ENCODE measurements around the gene HOMER2.
"Not testable (repeated sequence)": the region's sequence is repeated elsewhere in the genome, so short reads cannot be mapped to it uniquely, and the experiment has no call there.

The HOMER2 gene

DNA sequence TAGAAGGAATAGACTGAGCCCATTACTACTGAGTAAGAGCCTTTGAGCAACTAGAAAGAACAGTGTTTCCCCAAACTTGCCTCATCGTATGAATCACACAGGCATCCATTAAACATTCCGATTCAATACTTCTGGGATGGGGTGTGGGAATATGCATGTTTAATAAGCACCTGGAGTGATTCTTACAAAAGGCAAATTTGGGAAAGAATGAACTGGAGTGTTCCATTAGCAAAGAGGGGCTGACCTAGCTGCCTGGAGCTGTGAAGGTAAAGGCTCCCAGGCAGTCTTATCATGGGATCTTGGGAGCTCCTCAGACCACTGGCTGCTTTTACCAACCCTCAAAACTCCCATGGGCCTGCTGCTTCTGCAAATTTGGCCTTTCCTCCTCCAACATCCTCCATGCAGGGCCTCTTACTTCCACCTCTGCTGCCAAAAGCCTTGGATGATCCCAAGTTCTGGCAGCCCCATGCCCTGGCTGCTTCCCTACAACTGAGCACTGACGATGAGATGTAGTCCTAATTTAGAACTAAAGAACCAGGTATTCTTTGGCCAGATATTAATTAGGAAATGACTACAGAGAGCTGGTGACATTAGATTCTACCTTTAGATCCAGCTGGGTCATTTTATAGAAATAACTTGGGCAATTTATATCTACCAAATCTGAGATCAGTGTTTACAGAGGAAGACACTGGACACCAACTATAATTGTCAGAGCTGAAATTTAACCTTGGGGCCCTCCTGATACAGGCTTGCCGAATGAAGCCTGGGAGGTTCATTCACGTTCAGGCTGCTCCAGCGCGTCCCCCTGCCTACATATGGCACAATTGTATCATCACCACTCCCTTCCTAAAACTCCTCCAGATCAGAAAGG is 11.2 kb upstream of the HOMER2 start:
- no peak for DNase-seq

DNA sequence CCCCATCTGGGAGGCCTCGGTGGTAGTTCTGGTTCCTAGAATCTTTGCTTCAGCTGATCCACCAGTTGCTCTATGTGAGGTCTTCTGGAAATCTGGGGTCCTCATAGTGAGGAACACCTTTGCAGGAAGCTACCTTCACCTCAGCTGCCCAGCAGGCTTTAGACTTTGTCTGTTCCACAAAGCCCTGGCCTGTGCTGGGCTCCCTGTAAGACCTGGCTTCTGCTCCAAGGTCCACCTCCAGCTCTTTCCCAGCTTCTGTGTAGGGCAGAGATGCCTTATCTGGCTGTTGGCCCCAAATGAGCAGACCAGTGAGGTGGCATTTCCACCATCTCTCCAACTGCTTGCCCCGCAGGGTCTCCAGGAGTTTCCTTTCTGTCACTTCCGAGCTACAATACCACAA is 8.2 kb upstream of the HOMER2 start:
- DNase-seq, result no peak

DNA sequence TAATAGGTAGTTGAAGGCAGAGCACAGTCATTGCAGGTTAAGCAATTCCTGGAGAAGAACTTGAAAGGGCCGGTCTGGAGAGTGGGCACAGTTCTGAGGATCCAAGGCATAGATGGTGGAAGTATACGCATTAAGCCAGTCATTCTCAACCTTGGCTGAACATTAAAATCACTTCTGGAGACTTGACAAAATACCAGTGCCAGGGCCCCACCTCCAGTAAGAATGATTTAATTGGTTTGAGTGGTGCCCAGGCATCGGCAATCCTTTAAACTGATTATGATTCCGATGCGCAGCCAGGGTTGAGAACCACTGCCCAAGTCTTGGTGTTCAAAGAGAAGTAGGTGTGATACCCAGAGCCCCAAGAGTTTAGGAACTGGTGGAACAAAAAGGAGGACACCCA is 6.9 kb upstream of the HOMER2 start:
- no peak for DNase-seq

DNA sequence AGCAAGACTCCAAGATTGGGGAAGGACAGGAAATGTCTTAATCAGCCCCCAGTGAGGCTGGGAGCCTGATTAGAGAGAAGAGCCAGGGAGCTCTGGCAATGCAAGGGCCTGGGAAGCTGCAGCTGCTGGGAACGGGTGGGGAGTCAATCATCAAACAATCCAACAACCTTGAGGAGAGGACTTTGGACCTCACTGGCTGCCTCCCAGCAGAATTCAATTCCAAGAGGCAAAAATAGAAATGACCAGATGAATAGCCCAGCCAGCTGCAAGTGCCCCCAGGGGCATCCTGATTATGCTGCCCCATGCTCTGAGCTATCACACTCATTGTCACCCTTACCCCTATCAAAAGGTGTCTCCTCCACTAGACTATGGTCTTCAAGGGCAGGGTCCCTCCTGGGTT is 6.1 kb upstream of the HOMER2 start:
- no peak for DNase-seq

DNA sequence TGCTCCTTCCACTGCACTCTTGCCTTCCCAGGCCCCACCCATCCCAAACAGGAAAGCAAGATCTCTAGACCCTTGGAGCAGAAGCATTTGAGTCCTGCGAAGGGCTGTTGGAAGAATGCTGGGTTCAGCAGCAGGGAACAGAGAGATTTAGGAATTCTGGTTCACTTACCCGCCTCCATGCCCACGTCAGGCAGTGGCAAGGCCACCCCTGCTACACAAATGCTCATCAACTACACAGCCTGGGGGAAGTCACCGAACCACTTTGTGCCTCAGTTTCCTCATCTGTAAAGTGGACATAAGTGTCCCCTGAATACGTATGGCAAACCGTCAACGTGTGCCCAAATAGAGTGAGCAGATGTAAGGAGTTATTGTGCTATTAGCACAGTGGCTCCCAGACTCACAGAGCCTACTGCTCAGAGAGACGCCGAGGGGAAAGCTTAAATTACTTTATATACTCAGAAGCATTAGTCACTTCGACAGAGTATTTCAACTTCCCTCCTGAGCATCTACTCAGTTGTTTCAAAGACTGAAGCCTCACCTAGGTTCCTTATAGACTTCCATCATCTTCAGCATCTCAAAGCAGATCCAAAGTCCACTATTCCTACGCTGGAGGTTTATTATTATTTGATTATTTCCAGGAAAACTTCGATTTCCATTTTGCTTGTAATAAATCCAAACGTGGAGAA is 905 bp downstream of the HOMER2 start:
- no peak for DNase-seq

DNA sequence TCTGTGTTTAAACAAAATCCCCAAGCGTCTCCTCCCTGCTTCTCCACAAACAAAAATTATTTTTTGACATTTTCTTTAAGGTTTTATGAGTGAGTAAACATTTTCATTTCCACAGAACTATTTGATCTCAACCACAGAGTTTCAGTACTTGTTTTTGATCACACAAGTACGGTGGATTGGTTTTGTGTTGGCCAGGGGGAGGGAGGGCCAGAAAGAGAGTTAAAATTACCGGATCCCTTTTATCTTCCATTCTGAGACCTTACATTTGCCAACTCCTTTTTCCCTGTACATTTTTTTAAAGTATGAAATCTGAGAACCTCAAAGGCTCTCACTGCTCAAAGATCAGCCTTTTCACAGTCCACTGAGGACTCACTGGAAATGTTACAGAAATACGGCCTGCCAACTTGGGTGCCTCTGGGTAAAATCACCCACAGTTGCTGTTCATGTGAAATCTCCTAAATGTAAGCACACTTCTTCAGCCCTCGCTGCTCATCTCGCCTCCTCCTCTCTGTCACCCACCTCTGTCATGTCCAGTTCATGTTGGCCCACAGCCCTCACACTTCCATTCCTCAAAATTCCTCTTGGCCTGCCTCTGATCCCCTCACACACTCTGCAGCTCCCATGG is 1.7 kb downstream of the HOMER2 start:
- DNase-seq, result no peak

DNA sequence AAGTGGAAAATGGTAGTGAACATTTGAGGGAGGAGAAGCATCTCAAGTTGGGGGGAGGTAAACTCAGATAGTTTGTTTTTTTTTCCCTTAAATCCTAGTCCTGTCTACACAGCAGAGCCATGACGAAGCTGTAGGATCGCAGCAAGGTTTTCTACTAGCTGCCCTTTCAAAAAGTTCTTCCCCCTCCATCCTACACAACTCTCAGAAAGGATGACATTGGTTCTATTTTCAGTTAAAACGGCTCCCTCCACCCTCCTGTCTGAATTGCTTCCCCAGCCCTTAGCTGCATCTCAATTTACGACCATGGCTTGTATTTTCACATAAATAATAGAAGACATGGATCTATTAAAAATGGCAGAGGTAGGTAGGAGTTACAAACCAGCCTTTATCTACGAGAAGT is 2.2 kb downstream of the HOMER2 start:
- no peak for DNase-seq

DNA sequence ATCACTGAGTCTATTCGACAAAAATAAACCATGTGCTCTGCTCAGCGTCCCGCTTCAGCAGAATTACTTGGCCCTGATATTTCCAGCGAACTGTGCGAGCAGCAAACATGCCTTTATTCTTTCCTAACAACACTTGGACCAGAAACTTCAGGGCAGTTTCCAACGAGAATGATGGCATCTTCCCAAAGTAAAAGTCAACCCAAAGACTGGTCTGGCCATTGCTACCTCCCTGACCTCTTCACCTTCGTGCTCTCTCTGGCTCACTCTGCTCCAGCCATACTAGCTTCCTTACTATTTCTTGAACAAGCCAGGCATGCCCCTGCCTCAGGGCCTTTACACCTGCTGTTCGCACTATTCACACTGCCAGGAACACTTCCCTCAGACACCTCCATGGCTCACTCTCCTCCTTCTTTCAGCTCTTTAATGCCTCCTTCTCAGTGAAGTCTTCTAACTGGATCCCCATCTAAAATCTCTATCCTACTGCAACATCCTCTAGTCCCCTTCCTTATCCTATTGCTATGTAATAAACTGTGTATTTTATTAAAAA is 6.3 kb downstream of the HOMER2 start:
- DNase-seq, result no peak

DNA sequence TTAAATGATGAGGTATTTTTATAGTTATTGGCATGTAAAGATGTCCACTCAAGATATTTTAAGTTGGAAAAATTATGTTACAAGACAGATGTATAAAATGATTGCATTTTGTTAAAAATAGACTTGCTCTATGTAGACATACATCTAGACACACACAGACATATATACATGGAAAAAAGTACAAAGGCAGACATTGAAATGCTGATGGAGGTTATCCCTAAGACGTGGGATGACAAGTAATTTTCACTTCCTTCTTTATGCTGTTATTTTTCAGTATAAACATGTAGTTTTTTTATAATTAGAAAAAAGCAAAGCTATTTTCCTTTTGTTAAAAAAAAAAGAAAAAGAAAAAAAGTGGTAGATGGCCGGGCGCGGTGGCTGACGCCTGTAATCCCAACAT is 7.2 kb downstream of the HOMER2 start:
- no peak for DNase-seq

DNA sequence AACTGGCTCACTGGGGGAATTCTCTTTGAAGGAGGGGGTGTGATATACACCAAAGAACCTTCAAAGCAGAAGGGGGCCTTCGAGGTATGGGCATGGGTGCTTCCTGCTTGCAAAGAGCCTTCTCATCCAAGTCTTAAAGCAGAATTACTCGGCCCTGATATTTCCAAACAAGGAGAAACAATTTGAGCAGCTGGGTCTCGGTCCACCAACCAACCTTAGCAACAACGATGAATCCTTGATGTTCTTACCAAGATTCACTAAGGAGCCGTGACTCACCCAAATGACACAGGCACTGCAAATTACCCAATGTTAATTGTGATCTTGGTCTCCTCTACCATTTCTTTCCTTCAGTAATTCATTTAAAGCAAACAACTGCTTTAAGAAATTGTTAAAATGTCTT is 7.7 kb downstream of the HOMER2 start:
- DNase-seq, result no peak

DNA sequence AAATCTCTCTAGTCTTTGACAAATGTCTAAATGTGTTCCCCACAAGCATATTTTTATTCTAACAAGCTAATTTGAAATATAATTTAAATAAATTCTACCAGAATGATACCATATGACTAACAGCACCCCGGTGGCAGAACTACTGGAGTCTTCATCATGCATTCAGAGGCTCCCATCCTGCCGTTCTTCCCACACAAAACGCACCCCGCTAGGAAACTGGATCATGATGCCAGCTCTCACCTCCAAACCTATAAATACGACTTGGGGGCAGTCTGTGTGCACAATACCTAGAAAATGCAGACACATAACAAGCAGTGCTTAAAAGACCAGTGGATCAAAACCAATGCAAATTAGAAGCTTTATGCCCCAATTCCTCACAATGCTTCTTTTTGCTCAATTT is 8.5 kb downstream of the HOMER2 start:
- no peak for DNase-seq

DNA sequence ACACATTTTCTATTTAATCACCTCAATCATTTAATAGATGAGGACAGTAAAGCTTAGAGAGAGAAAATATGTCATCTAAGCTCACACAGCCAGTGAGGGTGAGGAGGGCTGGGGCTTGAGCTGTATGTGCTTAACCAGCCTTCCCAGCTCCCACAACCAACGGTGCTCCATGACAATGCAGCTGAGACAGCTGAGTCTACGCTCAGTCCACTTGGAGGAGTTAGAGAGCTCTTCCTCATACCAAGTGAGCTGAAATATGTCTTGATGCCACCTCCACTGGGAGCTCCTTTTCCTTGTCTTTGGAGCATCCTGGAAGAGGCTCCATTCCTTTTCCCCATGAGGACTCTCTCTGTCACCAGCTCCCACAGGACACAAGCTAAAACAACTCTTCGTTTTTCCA is 9.3 kb downstream of the HOMER2 start:
- no peak for DNase-seq

DNA sequence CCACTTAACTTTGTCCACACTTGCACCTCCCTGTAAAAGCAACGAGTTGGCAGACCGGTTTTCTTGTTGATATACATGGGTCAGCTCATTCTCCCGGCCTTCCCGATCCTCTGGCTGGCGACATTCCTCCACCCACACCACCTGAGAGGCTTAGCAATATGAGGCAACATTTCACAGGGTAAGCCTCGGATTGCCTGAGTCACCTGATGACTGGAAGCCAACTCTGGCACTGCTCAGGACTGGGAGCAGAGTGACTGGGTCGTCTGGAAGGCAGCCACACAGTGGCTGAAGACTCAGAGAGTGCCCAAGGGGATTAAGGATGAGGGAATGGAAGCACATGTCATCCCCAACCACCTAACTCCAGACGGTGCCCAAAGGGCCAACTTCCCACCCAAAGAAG is 9.8 kb downstream of the HOMER2 start:
- DNase-seq, result no peak

DNA sequence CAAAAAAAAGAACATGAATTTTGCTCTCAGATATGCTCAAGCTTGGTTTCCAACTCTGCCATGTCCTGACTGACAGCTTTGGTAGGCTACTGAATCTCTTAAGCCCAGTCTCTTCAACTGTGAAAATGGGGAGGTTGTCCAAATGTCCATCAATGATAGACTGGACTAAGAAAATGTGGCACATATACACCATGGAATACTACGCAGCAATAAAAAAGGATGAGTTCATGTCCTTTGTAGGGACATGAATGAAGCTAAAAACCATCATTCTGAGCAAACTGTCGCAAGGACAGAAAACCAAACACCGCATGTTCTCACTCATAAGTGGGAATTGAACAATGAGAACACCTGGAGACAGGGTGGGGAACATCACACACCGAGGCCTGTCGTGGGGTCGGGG is 12.8 kb downstream of the HOMER2 start:
- not testable (repeated sequence) for DNase-seq

DNA sequence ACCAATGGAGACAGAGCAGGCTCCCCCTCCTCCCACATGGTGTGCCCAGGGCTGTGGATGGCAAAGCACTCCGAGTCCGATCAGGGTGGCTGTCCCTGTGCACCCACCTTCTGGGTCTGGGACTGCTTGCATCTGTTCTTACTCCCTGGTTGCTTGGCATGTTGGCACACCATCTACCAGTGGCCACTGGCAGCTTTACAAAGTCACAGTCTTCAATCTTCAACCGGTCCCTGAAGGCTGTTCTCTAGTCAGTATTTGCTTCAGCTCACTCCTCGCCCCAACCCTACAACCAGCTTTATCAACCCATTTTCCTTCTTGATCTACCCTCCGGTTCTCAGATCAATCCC is 14.8 kb downstream of the HOMER2 start:
- no peak for DNase-seq

DNA sequence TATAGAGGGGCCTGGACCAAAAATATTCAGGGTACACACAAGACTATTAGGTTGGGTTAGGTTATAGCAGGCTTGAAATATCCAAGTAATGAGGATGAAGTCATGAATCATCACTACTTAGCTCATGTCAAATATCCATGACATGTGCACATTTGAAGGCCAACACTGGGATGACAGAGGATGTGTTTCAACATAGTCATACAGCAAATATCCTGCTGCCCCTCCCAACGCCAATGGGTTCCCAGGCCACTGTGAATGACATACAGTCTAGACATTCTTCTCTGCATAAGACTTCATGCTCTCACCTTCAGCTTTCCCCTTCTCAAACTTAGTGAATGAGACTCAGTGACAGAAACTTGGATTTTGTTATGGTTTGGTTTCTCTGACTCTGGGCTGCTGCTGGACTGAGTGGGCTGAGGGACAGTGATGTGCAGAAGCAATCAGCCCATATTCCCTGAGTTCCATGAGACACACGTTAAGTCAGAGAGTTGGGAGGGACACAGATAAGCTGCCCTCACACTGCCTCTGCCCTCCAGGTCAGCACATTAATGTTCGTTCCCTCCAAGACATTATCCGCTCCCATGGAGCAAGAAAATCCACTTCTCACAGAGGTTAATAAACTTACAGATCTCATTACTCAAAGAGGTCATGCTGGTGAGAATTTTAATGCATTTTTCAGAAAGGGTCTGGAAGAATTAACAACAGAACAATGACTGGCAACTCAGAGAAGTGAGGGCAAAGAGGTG is 15.4 kb downstream of the HOMER2 start:
- DNase-seq, result no peak

DNA sequence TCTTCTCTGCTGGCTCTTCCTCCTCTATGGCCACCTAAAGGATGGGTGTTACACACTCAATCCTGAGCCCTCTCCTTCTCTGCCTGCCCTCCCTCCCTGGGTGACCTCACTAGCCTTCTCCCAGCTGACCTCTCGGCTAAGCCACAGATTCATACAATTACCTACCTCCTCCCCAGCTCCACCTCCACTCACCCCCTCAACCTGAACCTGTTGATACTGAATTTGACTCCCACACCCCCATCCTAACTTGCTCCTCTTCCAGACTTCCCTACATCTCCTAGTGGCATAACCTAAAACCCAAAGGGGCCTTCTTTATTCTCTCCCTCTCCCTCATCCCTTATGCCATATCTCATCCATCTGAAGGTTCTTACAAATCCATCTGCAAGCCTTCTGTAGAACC is 17.1 kb downstream of the HOMER2 start:
- no peak for DNase-seq

DNA sequence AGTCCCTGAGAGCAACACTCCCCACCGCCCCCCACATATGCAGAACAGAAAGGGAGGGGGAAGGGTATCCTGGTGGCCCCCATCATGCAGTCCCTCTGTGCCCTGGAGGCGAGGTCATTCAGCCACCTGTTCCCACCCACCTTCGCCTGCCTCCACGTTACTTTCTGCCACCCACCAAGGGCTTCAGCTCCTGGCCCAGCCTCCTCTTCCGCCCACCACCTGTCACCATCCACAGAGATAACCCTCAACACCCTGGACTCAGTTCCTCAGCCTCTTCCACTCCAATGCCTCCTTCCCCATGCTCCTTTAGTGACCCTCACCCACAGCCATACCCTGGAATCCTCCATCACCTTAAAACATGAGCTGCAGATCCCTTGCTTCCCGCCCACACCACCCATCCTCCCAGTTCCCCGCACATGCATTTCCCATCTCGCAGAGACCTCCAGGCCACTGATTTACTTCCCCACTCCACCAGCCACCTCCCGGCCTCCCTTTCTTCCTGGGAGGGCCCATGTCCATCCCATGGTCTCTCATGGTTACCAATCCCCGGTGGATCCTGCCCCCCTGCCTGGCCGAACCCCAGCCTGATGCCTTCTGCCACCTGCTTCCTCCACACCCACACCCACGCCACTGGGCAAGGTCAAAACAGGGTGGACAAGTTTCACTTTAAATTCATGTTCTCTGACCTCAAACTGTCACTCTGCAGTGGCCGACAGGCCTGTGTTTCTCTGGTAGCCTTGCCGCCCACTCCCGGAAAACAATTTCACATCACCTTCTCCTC is 18.2 kb downstream of the HOMER2 start:
- no peak for DNase-seq

DNA sequence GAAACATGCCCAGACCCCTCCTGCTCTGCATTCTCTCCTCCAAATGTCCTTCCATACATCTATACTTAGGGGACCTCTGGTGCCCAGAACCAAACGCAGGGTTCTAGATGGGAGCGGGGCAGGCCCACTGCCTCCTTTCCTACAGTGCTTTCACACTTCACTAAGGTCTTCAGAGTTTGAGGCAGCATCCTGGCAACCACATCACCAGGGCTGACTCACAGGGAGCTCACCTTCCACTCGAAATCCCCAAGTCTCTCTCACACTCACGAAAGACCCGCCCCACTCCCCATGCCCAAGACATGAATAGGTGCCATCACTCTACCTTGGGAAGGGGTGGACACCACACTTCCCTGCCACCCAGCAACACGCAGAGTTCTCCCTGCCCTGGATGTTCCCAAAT is 18.9 kb downstream of the HOMER2 start:
- DNase-seq, result no peak

DNA sequence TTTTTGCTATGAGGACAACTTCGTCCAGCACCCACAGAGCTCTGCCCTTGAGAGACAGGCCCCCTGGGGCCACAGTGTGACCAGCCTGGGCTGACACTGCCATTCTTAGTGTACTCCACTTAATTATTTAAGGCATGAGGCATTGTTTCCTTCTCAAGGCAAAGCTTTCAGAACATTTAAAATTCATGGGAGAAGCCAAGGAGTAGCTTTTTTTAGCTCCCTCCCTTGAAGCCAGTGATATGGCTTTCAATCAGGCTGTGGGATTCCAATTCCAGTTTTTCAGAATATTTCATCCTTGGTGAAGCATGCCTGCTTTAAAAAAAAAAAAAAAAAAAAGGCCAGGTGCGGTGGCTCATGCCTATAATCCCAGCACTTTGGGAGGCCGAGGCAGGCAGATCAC is 21.3 kb downstream of the HOMER2 start:
- DNase-seq, result no peak

DNA sequence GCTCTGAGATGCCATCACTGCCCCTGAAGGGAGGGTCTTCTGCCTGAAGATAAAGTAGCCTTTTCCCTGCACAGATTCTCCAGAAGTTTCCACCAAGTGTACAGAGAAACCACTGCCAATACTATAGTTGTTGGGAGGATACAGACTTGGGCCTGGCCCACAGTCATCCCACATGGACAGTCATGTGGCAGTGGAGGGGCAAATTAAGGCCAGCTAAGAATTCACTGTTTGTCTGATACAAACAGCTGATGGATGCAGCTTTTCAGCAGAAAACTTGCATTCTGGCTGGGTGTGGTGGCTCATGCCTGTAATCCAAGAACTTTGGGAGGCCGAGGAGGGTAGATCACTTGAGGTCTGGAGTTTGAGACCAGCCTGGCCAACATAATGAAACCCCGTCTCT is 22.1 kb downstream of the HOMER2 start:
- DNase-seq, result no peak

DNA sequence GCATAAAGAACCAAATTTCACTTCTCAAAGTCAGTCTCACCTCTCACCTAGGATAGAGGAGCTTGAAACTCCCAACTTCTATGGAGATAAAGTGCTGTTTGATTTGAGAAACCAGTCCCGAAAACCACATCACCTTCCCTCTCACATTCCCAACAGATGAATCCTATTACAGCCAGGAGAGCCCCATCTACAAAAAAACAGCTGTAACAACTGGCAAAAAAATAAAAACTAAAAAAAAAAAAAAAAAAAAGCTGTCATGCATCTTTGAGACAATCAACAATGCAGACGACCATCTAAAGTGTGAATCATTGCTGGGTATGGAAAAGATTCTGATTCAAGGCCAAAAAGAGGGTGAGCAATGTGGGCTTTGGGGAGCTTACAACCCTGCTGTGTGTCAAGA is 23.8 kb downstream of the HOMER2 start:
- no peak for DNase-seq

DNA sequence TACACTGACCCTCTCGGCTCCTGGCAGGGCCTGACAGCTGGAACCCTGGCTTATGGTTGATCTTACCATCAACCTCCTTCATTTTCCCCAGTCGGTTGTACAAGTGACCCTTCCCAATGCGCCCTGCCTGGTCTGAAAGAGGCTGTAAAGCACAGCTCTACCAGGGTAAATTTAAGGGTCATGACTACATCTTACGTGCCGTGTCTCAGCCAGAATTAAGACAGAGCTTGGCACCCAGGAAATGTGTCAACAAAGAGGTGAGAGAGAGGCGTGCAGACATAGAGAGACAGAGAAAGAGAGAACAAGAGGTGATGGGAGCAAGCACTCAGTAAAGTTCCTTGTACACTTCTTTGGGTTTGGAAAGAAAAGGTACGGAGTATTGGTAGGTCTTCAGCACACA is 28.8 kb downstream of the HOMER2 start:
- DNase-seq, result no peak

Data from NCI-H187 treated with DMSO at 0.1 percent for 48 hours (cell line).